Right lung (tissue), 5 donors: ENCODE data around the gene PIANP. TPM values are rescaled to one million over a fixed set of nuclear protein-coding genes. Genes with fewer than 3 reads are reported as not detected.
"Not testable (repeated sequence)": the region's sequence is repeated elsewhere in the genome, so short reads cannot be mapped to it uniquely, and the experiment has no call there.

Source experiments
- DNase-seq, 2 donors: peaks; one replicate each; pipeline ENCODE4 v3.0.0-alpha.2; 2013
- polyA plus RNA-seq, 5 donors: library from polyadenylated mRNA; unstranded; fragments of 120-200 nt; gene quantifications; one replicate each; pipeline versions ENCODE4 v1.2.1 to v1.2.3, GENCODE V29; 2013; ENCODE audit warnings: inconsistent platforms in 1 of 5, low replicate concordance in 1 of 5; ENCODE audit not compliant: insufficient read length in 5 of 5, insufficient read depth in 1 of 5

The PIANP gene
- polyA plus RNA-seq, 5 donors, result 5.2 to 10.4 (median 6.7) TPM

GRCh38 chr12:6708960-6709394 lies 8.4 kb upstream of the PIANP start:
- no peak for DNase-seq

GRCh38 chr12:6708351-6708750 lies 7.7 kb upstream of the PIANP start:
- not testable (repeated sequence) for DNase-seq

GRCh38 chr12:6703631-6704030 lies 3.0 kb upstream of the PIANP start:
- no peak for DNase-seq

GRCh38 chr12:6701078-6701768 lies 608 bp upstream of the PIANP start:
- no peak for DNase-seq

- peak in 1 of 2 donors; percentile 14 for DNase-seq
These were observed 498 bp downstream of the PIANP start for GRCh38 chr12:6699989-6700645.

GRCh38 chr12:6699259-6699988 lies 1.2 kb downstream of the PIANP start:
- no peak for DNase-seq

GRCh38 chr12:6698352-6699046 lies 2.1 kb downstream of the PIANP start:
- no peak for DNase-seq

- DNase-seq, result peak in 1 of 2 donors; percentile 32
These were observed 2.8 kb downstream of the PIANP start for GRCh38 chr12:6697584-6698351.

GRCh38 chr12:6696690-6697583 lies 3.7 kb downstream of the PIANP start:
- DNase-seq, result no peak

GRCh38 chr12:6695313-6696045 lies 5.1 kb downstream of the PIANP start:
- no peak for DNase-seq

GRCh38 chr12:6694701-6695100 lies 5.9 kb downstream of the PIANP start:
- no peak for DNase-seq

- DNase-seq, result no peak
These were observed 6.7 kb downstream of the PIANP start for GRCh38 chr12:6693832-6694355.

GRCh38 chr12:6692888-6693287 lies 7.7 kb downstream of the PIANP start:
- DNase-seq, result no peak

- no peak for DNase-seq
These were observed 9.1 kb downstream of the PIANP start for GRCh38 chr12:6691473-6691872.

GRCh38 chr12:6688999-6689882 lies 11.4 kb downstream of the PIANP start, which contains the start of gene ZNF384:
Gene ZNF384, minus strand, starts transcription at chr12:6689375. Its CDS starts 9,855 bp downstream, at chr12:6679520.
- peak; percentile 98 to 99 for DNase-seq

GRCh38 chr12:6688543-6688998 lies 12.0 kb downstream of the PIANP start:
- no peak for DNase-seq

- DNase-seq, result no peak
These were observed 14.8 kb downstream of the PIANP start for GRCh38 chr12:6685814-6686213.

- no peak for DNase-seq
These were observed 16.0 kb downstream of the PIANP start for GRCh38 chr12:6684609-6685008.
